T-helper 2 cell (primary cell): ENCODE measurements around the gene DTNBP1.
A peak's percentile ranks its signal among the peaks of the same experiment; 100 is the strongest.

Source experiments
- DNase-seq, 5 experiments: peaks; one replicate each; pipeline versions ENCODE4 v3.0.0 to v3.0.0-alpha.2; 2012 to 2022

The DTNBP1 gene

DNA sequence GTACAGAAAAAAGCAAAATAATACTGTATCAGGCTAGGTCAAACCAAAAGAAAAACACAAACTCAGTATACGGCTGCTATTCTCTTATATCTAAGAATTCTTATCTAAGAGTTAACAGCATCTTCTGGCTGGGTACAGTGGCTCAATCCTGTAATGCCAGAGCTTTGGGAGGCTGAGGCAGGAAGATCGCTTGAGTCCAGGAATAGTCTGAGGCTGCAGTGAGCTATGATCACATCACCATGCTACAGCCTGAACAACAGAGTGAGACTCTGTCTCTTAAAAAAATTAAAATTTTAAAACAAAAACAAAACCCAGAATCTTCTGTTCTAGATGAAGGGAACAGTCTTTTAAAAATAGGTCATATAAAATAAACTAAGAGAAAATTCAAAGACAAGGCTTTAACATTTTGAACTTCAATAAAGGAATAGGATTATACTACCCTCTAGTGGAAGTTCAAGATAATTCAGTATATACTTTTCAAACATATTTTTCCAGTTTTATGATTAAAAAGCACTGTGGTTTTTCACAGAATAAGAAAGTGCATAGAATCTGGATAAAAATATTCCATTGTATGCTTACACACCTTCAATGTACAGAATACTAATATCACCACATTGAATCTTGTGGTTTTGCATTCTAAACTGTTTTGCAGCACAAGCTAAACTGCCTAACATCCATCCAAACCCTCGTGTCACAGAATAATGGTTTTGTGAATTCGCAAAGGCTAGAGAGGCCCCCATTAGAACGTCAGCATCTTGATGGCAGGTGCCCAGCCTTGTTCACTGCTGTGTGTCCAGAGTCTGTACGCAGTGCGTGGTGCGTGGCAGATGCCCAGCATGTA lies 39.3 kb downstream of the DTNBP1 start:
- peak in 1 of 5 experiments; percentile 21 for DNase-seq

DNA sequence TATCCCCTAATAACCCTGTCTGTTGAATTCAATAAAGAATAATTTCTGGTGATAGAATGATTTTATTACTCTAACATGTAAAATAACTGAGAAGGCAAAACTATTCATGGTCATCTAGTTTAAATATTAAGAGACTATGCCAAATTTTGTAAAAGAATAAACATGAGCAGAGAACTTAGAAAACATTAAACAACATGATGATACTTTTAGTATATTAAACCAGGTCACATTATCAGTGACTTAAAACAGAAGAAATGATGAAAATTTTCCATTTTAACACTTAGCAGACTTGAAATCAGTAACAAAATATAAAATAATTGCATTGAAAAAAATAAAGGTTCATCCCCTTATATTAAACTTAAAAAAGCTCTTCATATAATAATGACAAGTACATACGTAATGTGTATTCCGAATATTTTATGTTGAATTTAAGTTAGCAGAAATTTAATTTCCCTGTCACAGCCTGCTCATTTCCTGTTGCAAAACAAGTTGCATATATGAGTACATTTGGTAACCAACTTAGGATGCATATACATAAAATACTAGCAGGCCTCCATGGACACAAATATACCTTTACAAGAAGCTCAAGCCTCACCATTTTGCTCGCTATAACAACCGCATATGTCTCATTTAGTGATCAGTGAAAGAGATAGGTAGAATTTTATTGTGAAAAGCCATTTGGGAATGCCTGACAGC lies 40.6 kb downstream of the DTNBP1 start:
- peak in 1 of 5 experiments; percentile 16 for DNase-seq

DNA sequence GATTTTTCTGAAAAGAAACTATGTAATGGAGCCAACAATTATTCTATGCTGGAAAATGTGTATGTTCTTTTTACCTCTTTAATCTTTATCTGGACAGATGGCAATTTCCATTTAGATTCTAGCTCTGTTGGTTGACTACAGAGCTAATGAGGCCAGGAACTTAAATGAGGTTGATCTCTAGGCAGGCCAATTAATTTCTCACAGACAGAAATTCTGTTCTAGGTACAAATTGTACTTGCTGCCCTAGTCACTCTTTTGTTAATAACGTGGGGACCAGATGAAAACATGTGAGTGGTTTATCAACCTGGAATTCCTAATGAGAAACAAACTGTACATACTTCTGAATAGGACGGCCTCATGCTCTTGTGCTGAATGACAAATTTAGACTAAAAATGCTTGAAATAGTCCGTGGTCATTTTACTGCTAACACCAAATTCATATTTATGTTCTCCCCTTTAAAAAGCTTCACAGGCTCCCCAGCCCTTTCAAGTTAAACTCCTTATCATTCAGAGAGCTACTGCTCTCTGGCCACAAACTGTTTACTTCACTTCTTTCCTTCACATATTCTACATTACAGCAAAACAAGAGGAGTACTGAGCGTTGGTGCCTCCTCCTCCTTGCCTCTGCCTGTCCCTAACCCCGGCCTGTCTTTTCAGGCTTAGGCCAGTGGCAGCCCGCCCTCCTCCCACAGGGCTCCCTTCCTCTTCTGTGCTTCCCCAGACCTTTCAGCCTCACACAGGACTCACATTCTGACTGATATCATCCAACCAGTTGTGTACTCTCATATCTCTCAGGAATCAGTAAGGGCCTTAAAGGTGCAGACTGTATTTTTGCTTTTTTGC lies 41.4 kb downstream of the DTNBP1 start:
- peak in 1 of 5 experiments; percentile 63 for DNase-seq

DNA sequence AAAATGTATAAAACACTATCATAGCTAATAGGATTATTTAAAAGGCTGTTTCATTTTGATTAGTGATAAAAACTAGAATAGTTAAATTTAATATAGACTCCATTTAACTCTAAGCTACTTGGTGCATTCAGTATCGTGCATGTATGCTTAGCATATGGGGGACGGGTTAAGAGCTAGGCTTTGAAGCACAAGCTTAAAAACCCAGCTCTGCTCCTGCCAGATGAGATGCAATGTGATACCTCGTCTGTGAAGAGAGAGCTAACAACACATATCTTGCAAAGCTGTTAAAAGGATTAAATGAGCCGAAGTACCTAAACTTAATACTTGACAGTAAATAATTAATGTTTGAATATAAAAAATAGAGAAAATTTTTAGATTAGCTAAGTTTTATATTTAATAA lies 42.2 kb downstream of the DTNBP1 start:
- no peak for DNase-seq

DNA sequence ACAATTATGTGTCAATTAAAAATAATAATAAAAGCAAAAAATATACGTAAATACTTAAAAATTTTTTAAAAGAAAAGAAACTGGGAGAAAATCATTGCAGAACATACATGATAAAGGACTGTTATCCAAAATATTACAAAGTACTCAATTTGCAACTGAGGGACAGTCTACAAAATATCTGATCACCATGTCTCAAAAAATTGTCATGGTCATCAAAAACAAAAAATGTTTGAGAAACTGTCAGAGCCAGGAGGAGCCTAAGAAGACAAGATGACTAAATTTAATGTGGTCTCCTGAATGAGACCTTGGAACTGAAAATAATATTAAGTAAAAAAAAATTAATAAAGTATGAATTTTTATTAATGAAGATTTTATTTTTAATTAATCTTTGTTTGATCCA lies 43.5 kb downstream of the DTNBP1 start:
- DNase-seq = no peak

DNA sequence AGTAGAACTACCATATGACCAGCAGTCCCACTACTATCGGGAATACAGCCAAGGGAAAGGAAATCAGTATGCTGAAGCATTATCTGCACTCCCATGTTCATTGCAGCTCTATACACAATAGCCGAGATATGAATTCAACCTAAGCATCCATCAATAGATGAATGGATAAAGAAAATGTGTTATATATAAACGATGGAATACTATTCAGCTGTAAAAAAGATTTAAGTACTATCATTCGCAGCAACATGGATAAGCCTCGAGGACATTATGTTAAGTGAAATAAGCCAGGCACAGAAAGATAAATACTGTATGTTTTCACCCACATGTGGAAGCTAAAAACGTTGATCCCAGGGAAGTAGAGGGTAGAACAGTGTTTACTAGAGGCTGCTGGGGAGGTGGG lies 44.1 kb downstream of the DTNBP1 start:
- DNase-seq = no peak

DNA sequence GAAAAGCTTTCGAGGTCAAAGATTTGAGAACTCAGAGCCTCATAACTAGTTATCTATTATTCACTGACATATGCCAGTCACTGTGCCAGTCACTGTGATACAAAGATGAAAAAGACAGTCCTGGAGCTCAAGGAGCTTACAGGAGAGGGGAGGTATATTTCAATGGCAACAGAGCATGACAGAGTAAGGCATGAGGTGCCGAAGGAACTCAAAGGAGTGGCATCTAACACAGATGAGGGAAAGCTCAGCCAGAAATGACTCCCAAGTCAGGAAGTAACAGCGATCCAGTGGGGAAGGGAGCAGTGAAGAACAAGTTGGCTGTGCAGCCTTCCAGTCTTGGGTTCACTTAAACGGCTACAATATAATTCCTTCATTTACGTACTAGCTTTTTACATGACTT lies 46.6 kb downstream of the DTNBP1 start:
- no peak for DNase-seq

DNA sequence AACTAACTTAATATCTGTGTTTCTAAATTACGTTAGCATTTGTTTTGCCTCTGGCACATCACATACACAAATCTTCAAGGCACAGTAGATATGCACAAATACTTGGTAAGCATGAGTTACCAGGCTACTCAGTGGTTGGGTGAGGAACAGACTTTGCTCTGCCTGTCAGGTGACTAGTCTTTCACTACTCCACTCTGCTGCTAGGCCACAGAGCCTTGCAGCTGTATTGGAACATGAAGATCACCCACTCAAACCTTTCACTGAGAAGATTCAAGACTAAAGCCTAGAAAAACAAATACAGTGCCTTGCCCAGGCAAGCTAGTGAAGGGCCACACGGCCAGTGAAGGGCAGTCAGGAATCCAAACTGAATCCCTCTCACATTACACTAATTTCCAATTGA lies 47.0 kb downstream of the DTNBP1 start:
- DNase-seq = no peak

DNA sequence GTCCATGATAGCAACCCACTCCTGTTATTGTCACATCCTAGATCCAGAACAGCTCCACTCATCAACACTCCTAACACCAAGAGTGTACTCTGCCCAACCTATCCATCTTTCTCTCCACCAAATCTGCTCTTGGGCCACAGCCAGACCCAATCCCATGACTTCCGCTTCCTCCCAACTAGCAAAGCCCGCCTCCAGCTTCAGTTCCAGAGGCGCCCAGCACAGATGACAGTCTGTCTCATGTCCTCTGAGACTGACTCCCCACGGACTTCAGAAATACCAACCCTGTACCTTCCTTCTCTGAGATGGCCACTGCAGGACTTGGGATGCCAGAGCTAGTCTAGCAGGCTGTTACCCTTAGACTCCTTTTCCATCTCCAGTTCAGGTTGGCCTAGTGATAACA lies 48.6 kb downstream of the DTNBP1 start:
- DNase-seq = no peak

DNA sequence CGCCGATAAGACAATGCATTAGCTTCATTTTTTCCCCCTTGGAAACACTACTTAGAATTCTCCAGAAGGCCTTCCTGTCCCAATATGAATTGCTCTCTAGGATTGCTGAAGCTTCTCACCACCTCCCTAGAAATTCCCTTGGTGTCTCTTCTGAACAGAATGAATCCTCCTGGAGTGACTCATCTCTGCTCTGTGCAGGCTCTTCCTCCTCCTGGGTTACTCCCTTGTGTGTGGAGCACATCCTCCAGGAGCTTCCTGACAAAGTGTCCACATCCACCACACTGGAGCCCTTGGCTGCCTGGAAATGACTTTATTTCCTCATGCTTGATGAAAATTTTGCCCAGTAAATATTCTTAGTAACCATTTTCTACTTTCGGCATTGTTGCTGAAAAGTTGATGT lies 54.4 kb downstream of the DTNBP1 start:
- no peak for DNase-seq

DNA sequence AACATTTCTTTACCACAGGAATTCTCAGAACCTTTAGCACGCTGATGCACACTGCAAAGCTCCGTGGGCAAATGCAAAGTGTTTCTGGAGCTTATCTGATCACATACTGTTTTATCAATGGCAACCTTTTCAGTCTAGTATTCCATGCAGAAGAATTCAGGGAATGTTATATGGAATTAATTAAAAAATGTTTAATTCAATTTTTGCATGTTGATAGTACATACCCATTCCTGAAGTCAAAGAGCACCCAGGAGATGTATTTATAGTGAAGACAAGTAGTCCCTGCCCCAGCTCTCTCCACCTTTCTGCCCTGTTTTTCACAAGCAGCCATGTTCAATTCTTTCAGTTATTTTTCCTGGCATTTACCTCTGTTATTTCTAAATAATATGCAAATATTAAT lies 55.2 kb downstream of the DTNBP1 start:
- no peak for DNase-seq

DNA sequence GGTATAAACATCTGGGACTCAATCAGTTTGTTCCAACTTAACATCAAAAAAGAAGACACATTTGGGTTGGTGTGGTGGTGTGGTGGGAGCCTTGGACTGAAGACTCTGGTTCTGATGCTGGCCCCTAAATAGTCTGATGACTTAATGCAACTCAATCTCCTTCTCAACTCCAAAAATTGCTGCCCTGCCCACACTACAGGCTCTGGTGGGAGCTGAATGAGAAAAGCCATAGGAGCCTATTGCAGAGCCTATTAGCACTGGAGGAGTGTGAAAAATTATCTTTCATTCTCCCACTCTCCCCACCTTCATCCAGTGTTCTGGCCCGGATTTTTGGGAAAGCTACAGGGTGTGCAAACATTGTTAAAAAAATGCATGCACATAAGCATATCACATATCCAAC lies 56.5 kb downstream of the DTNBP1 start:
- no peak for DNase-seq

DNA sequence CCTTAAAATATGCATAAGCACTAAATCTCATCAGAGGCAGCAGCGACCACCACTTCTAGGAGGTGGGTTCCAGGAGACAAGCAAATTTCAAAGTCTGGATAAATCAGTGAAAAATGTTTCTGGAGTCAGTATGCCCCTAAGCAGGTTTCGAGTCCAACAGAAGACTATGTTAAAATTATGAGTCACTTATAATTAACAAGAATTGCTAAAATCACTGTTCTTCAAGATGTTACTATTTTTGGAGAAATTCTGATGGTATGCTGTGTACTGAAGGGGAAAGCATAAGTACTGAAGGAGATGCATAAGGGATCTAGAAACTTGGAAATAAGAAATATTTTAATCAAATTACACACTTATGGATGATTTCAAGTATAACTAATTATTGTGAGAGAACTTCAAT lies 58.0 kb downstream of the DTNBP1 start:
- no peak for DNase-seq

DNA sequence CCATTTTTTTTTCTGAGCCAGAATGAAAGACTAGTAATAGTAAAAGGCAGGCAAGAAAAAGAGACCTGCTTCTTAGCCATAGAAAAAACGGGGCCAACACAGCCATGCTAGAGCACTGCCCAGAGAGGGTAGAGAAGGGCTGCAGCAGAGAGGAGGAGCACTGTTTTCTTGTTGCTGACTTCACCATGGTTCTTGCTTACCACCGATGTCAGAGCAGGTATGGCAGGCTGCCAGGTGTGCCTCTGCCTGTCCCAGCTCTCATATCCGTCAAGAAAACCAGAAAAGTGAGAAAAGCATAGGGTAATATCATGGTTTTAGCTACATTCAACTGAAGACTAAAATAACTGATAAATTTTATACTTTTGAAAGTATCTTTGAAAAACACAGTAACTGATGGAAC lies 60.7 kb downstream of the DTNBP1 start:
- peak in 1 of 5 experiments; percentile 7 for DNase-seq

DNA sequence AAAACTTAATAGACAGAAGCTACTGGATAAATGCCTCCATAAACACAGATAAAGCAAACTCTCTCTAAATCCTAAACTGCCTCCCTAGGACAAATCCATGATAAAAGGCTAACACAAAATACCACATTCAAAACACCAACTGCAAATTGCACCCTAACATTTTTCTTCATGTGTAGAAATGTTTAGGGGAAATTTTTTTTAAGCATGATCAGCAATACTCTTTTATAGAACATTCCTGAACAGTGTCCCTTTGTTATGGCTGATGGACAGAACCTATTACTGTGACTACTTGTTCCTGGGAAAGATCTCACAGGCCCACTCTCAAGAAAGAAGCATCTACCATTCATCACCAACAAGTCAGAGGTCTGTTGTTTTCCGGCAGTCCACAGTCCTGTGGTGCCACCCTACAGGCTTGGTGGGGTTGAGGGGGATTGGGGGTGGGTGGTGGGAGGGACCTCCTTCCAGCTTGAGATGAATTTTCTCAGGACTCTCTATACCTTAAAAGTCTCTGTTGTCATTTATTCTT lies 64.5 kb downstream of the DTNBP1 start:
- no peak for DNase-seq

DNA sequence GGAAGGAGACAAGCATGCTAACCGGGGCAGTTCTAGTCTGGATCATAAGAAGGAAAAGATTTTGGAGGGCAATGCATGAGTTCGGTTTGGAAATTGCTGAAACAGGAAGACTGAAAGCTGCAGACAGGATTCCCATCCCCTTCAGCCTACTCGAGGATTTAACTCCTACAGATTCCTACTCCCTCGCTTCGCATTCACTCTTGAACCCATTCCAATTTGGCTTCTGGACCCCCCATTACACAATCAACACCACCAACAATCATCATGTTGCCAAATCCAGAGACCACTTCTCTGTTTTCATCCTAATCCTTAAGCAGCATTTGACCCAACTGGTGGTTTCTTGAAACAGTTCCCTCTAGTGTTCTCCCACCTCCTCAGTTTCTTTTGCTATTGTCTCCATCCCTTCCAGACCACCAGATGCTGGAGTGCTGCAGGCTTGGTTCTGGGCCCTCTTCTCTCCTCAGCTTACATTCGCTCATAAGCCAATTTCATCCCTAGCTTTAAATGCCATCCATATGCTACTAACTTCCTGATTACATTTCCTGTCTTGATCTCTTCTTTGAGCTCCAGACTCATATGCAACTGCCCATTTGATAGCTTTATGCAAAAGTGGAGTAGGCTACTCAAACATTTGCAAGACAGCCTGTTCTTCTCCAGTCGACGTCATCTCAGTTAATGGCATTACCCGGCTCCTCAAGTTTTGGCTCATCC lies 66.5 kb downstream of the DTNBP1 start:
- DNase-seq = no peak

DNA sequence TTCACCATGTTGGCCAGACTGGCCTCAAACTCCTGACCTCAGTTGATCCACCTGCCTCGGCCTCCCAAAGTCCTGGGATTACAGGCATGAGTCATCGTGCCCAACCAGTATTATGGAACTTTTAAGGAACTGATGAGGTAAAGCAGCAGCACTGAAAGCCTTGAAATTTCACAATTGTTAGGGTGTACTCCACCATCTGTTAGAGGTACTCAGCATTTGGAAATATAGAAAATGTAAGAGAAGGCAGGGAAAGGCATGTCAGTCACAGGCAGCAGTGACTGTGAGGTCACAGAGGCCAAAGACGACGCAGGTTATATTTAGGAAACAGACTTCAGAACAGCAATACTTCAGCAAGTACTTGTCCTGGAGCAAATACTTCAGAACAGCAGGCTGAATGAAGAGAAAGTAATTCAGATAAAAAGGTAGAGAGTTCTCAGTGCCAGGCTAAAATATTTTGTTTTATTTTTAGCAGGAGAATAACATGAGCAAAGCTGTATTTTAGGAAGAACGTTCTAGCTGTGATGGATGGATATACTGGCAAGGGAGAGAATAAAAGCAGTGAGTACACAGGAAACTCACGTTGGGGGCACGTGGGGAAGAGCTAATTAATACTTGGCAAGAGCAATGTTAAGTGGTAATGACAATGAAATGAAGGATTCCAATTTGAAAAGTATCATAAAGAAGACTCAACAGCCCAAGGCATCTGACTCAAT lies 67.2 kb downstream of the DTNBP1 start:
- no peak for DNase-seq

DNA sequence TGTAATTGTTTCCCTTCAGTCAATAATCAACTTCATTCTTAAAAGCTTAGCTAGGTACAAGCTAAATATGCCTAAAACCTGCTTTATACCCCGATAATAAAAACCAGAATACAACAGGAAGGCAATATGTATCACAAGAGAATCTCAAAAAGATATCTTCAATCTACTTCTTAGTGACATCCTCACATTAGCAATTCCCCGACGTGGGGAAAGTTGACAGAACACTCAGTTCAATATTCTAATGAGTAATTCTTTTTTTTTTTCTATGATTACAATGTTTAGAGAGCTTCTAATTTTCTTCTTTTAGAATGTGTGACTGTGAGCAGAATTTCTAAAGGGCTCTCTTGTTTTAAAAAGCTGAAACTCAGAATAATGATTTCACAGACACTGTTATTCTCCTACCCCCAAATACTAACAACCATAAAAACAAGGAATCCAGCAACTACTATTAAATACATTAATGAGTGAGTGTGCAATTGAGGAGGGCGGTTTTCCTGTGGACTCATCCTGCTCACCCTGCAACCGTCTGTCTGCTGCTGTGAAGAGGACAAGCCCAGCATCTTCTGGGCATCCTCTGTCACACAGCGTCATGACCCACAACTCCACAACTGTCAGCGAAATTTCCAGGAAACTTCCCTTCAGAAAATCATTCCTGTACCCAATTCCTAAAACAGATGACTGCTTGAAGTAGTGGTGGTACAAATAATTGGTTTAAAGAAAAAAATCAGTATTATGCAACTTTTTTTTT lies 68.1 kb downstream of the DTNBP1 start:
- peak in 1 of 5 experiments; percentile 50 for DNase-seq

DNA sequence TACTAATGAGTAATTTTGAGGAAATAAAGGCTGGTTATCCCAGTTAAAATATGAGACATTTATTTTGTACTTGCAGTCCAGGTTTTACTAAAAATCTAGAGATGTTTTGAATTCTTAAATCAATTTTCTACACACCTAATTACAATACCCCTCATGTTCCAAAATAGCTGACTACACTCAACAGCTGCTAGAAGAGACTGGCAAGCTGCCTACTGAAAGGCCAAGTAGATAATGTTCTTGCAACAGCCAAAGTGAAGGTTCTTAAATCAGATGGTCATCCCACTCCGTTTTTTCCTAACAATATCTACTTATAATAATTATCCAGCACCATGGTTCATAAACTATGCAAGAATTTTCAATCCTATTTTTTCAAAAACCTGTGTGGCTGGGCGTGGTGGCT lies 69.0 kb downstream of the DTNBP1 start:
- DNase-seq = no peak

DNA sequence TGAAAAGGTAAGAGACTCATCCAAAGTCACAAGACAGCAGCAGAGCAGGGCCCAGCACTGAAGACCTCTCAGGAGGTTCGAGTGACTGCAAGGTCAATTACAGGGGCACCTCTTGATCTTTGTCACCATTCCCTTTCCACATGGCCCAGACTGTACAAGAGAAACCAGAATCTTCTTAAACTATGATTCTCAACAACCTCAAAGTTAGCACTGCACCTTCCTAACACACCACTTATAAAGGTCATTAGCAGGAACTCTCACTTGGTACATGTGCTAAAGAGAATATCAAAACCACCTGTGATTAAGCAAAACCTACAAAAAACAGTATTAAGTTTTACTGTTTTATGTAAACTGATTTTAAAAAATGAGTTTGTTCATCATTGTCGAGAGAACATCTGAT lies 70.2 kb downstream of the DTNBP1 start:
- no peak for DNase-seq
